Measurements from ENCODE around the gene FFAR4.

Gene FFAR4

DNA sequence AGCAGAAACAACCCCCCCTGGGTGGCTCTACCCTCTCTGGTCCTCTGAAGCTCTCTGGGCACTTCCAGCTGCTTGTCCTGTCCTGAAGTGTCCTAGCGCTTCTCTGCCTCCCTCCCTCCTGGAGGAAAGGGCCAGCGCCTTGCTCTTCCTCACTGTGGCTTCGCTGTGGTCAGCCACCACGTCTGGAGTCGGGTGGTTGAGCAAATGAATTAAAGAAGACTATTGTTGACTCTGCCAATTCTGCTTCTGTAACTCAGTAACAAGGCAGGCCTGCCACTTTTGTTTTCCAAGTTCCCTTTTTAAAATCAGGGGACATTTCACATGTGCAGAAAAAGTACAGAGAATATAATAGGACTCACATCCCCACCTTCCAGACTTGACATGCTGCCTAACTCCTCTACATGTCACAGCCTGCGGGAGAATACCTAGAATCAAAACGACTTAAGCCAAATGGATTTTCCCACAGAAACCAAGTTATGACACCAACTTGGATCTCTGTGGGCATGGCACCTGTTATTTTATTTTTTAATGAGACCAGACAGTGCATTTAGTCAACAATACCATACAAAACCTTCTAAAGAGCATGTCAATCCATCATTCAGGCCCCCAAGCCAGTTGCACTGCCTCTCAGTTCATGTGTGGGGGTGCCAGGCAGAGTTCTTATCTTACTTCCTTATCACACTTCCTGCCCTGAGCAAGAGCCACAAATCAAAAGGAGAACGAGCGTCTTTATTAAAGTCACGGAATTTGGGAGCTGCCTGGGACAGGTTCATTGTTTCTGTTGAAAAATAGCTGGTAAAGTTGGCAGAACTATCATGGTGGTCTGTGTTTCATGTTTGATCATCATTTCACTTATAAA, 6.8 kb downstream of the FFAR4 start:
- no peak for DNase-seq

DNA sequence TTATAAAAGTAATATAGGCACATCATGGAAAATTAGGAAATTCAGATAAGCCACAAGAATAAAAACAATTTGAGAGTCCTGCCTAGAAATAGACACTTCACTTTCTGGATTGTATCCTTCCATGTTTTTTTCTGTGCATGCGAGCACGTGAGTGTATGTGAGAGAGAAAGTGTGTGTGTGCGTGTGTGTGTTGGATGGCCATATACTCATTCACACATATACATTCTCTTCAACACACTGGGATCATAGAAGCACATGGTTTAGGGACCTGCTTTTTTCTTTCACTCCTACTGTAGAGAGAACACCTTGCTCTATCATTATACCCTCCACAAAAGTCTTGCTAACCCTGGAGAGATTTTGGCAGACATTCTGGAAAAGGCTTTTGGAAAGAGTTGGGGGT, 7.5 kb downstream of the FFAR4 start:
- no peak for DNase-seq

DNA sequence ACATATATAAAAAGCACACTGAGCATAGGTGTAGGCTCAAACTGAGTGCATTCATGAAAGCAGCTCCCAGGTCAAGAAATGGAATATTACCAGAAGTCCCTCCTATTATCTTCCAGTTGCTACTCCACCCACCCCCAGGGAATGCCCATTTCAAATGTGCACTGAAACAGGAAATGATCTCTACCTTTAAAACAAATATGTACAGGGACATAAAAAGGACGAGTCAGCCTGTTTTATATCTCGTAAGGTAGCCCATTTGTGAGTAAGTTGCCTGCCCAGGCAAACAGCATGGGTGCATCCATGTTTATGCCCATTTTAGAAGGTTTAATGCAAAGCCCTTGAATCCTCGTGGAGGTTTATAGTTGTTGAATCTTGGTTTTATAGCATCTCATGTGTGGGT, 10.4 kb downstream of the FFAR4 start:
- no peak for DNase-seq

DNA sequence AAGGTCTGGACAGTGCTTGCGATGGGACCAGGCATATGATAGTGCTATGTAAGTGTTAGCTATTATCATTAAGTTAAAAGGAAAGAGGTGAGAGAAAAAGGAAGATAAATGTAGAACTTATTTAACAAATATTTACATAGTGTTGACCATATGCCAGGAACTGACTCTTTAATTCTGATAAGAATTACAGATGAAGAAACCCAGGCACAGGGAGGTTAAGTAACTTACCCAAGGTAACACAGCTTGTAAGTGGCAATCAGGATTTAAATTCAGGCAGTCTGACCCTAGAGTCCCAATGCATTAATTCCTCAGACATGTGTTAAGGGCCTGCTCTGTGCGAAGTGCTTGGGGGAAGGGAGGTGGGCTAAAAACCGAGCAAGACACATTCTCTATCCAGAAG, 11.1 kb downstream of the FFAR4 start:
- no peak for DNase-seq

DNA sequence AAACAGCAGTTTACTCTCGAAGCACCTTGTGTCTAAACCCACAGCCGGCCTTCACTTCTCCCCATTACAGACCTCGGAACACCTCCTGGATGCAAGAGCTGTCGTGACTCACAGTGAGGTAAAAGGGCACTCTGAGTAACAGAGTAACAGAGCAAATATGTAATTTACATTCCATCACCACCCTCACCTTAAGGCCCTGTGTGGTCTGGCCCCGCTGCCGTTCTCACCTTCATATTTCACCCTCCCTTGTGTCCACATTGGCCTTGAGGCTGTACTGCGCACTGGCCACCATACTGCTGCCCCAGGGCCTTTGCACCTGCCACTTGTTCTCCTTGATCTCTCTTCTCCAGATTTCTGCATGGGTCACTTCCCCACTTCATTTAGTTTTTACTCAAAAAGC, 12.6 kb downstream of the FFAR4 start:
- DNase-seq = no peak

DNA sequence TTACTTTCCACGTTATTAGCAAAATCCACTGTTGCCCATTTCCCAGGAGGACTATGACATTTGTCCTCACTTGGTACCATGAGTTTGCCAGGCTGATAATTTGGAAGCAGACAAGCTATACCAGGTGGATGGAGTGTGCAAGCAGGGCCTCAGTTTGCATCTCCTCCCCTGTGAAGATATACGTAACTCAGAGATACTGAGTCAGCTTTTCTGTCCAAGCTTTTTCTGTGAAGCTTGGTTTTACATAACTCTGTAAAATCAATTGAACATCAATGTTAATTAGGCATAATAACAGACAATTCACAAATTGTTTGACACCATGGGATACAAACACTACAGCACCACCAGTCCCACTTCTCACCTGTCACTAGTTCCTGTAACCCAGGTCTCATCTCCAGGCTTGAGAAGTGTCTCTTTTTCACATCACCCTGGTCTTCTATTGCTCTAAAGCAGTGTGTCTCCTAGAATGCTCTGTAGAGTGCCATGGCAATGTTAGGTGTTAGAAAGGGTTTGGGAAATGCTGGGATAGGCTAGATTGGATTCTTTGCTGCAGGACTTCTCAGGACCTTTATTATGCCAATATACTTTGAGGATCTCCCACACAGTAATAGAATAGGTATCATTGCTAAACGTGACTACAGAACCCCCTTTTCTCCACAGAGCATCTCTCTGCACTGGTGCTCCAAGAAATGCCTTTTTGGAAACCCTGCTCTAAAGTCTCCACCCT, 13.7 kb downstream of the FFAR4 start:
- no peak for DNase-seq

DNA sequence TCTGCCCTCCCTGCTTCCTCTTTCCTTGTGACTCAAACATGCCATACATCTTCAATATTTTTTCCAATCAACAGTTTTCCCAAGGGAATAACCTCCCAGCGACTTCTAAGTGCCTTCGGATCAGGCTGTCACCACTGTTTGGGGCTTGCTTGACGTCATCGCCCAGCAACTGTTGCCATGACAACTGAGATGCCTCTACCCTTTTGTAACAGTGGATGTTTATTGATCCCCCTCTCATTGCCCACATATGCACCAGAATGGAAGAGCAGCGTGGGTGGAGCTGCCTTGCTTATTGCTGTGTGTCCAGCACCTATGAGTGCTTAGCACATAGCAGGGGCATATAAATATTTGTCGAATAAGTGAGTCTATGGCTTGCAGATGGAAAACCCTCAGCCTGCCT, 14.4 kb downstream of the FFAR4 start:
- DNase-seq = no peak

DNA sequence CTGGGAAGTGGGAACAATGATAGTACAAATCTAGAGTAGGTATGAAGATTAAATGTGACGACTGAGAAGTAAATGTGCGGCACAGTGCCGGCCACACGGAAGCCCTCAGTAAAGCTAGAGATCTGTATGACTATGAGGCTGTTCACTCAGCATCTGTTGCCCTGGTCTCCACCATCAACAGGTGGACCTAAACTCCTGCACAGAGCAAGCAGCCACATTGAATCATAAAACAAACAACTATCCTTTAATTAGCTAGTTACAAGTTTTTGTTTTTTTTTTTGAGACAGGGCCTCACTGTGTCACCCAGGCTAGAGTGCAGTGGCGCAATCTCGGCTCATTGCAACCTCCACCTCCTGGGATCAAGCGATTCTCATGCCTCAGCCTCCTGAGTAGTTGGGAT, 18.0 kb downstream of the FFAR4 start:
- no peak for DNase-seq

DNA sequence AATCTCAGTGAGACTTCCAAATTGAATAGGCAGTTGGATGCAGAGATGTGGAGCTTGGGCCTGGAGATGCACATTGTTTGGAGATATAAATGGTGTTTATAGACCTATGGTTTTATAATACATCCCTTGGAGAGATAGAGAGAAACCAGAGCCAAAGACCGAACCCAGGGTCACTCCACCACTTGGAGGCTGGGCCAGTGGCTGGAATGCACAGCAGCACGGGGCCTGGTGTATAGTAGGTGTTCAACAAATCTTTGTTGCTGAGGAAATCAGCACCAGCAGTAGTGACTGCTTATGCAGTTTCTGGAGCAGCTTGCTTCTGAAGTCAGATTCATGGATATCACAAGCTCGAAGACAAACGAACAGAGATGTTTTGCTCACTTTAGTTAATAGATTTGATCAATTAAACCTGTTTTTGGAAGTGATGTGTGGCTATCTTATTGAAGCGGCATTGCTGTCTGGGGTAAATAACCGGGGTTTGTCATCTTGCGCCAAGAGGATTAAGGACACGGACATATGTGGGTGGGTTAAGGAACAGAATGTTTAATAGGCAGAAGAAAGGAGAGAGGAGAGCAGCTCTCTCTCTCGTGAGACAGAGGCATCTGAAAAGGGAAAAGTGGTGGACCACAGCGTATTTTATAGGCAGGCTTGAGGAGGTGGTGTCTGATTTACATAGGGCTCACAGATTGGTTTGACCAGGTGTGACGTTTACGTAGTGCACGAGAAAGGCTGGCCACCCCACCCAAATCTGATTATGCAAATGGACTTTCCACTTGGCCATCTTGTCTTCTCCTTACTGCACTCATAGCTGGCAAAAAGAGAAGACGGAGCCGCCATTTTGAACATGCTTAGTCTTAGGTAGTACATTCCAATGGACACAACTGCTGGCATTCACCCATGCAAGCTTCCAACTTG, 23.4 kb downstream of the FFAR4 start:
- no peak for DNase-seq

DNA sequence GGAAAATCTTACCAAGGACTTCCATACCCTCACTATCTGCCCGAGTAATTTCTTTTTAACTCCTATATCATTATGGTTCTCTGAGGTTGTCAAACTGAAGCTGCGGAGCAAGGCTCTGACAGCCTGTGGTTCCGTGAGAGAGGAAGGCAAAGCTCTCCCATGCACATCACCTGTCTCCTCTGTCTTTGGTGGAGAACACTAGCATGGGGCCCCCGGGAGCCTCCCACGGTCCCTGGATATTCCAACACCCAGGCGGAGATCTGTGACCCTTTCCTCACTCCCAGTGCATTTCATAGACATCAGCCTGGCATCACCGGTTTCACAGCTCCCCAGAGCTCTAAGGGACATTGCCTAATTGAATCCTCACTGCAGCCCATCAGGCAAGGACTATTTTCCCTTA, 24.2 kb downstream of the FFAR4 start:
- no peak for DNase-seq

DNA sequence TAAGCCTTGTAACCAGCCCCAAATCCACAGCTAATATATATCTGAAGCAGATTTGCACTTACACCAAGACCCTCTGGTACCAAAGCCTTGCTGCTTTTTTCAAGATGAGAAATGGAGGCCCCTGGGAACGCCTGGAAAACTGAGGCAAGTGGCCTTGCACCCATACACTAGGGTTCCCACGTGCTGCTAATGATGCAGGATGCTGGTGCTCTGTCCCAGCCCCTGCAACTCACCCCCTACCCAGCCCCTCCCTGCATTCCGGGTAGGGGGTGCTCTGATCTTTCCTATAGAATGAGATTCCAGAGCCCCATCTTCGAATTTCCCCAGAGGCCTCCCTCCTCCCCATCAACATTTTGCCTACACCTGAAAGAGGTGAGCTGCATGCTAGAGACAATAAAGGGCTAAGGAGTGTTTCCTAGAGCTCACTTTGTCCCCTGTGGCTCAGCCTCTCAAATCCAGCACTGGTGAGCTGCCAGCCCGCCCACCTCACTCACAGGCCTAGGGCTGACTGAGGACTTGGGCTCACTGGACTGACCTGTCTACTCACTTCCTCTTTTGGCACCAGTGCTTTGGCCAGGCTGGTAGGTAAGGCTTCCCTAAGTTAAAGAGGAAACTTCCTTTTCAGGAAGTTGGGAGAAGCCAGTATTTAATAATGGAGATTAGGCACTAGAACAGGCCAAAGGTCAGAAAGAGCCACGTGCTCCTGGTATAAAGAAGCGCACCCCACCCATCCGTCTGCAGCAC, 24.8 kb downstream of the FFAR4 start:
- no peak for DNase-seq

DNA sequence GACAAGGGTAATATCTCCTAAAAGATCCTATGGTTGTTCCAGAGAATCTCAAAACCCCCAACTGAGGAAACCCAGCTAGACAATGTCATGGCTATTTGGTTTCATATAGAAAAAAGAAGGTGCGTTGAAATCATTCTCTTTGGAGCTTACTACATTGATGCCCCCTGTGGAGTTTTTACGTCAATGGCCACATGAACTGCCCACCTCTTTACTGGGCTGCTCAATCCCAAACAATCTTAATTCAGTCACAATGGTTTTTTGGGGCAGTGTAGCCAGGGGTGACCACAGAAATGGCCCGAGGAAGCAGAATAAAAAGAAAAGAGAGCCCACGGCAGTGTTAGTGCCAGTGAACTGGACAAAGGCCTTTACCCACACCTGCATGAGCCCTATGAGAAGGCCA, 26.8 kb downstream of the FFAR4 start:
- no peak for DNase-seq

DNA sequence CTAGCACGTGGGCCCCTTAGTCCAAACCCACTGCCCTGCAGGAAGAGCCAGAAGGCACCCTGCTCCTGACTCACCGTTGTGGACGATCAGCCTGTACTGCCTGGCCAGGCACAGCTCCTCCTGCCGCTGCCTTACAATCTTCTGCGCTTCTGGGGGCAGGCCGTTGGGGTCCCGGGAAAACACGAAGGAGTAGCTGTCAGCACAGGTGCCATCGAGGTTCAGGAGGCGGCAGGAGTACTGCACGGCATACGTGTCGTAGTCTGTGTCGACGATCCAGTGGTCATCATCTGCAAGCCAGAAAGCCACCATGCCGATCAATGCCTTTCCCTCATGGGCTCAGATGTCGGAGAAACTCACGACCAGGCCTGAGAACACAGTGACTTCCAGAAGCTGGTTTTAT, 27.3 kb downstream of the FFAR4 start:
- DNase-seq = no peak

DNA sequence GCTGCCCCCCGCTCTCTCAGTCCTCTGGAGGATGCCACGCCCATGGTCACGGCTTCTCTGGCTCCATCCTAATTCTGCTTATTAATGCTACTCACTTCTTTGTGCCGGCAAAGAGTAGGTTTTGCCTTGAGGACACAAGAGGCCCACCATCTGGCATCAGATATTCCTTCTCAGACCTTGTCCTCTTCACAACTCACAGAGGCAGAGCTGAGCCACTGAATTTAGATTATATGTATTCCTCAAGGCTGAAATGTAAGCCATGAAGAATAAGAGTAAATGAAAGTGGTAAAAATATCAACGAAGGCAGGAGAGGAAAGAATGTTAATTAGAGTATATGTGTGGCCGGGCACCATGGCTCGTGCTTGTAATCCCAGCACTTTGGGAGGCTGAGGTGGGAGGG, 28.1 kb downstream of the FFAR4 start:
- DNase-seq = no peak

DNA sequence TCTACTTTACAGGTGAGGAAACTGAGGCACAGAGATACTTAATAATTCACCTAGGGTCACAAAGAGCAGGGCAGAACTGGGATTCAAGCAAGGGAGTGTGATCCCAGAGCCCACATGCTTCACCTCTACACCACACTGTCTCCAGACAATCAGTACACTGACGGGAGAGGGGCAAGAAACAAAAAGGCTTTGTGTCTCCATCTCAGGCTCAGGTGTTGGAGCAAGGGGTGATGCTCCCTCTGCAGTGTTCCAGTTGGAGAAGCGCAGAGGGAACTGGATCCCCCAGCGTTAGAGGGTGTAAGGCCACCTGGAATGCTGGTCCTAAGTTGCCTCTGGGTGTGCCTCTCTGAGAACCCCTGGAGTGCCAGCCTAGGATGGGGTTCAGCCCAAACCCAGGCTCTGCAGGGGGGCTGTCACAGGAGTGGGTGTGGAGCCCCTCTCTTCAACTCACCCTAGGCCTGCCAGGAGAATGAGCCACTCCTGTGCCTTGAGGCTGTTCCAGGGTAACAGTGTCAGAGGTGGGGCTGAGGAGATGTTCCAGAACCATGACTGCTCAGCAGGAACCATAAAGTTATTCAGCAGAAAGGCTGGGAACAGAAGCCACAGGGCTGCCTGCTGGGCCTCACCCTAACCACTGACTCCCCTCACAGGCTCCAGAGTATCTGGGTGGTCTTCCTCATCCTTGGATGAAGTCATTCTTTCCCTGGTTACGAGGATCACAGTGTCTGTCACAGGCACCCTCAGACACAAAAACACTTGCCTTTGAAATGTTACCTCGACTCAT, 29.1 kb downstream of the FFAR4 start:
- no peak for DNase-seq

DNA sequence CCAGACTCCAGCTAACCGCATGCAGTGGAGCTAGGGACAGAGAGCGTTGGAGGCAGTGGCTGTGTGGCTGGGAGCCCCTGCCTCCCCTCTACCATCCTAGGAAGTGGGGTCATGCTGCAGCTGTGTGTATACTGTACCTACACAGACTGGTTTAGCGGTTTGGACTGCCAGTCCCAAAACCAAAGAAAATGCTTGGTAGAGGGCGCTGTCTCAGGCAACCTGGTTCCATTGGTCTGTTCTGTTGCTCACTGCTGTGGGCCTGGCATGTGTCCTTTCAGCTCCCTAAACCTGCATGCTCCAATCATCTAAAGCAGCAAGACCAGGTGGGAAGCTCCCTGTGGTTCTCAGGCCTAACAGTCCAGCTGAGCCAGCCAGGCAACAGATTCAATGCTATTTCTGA, 30.1 kb downstream of the FFAR4 start:
- DNase-seq = no peak

DNA sequence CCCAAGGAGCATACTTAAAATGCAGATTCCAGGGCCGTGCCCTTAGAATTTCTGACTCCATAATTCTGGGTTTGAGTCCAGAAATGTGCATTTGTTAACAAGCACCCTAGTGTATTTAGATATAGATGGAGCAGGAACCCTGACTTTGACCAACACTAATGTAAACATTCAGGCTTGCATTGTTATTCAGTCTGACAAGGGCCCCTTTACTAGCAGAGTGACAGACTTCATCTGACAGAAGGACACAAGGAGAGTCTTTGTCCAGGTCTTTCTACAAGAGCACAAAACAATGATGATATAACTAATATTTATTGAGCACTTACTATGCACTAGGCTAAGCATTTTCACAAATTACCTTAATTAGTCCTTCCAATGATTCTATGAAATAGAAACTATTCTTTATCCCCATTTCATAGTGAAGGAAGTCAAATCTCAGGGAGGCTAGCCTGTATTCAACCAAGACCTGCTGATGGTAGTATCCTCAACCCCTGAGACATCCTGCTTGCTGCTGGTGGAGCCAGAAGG, 30.7 kb downstream of the FFAR4 start:
- no peak for DNase-seq

DNA sequence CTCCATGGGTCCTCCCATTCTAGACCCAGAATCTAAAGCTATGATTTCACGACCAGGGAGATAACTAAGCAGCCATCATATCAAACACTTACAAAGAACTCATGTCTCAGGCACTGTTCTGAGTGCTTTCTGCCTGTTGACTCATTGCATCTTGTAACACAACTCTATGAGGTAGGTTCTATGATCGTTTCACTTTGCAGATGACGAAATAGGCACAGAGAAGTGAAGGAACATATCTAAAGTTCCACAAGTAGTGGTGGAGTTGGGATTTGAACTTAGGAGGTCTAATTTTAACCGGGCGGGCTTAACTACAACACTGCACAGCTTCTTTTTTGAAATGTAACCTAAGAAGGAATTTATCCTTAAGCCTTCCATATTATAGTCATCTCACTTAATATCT, 31.7 kb downstream of the FFAR4 start:
- DNase-seq = no peak

DNA sequence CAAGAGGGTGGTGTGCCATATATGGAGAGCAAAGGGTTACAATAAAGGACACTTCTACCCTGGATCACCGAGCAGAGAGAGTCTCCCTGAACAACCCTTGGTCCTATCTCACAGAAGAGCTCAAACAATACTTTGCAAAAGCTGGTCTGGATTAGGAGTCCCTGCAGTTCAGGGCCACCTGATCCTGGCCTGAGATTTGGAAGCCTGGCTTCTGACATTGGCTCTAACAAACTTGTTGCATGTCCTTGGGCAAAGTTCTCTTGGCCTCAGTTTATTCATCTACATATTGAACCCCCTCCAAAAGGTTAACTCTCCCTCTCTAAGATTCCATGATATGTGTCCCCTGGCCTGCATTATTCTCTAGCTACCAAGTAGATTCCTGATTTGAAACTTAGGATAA, 32.9 kb downstream of the FFAR4 start:
- no peak for DNase-seq

DNA sequence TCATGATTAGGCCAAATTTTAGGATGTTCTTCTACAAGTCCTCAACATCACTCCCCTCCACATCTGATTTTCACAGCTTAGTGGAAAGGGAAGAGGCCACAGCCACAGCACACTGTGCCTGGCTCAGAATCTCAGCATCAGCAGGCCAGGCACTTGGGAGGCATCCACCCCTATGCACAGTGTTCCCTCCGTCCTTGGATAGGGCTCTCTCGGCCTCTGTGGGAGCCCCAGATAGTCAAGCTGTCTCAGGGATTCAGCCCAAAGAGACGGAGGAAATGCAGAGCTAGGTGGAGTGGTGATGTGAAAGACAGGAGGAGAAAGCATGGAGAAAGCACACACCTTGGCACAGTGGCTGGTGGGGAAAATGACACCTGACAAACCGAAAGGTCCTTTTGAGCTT, 33.3 kb downstream of the FFAR4 start:
- no peak for DNase-seq

DNA sequence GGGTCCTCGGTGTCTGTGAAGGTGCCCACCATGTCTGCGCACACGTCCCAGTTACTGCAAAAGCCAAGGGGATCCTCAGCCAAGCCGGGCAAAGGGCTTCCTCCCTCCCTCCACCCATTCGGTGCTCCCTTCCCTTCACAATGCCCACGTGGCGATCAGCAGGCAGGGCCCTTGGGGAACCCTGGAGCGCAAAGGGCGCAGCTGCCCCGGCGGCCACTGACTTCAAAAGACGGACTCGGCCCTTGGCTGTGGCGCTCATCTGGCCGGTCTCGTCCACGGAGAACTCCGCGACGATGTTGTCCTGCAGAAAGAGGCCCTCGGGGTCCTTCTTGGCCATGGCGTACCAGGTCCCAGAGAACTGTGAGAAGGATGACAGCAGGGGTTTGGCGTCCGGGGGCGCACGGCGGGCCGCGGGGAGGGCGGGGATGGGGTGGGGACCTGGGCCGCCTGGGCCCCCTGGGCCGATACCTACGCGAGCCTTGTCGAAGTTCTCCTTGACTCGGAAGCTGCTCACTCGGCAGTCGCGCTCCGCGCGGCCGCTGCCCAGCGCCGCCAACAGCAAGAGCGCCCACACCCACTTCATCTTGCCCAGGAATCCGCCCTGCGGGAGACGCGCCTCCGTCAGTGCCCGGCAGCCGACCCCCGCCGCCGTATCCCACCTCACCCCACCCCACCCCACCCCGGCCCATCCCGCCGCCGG, 34.1 kb downstream of the FFAR4 start:
- no peak for DNase-seq

All from cerebellar nuclear complex (tissue), 1 donor.